HCT116 (cell line): ENCODE measurements around the gene AHCTF1. TPM values are rescaled to one million over a fixed set of nuclear protein-coding genes. Genes with fewer than 3 reads are reported as not detected.

Source experiments
- ATAC-seq: fragments of 200-7000 bp; cut with Tn5 transposase; 2 replicates; pipeline ENCODE4 v1.9.1; 2020; ENCODE audit warnings: mild to moderate bottlenecking, moderate library complexity
- BruUV-seq: library from RNA; stranded (reverse); fragments of 400-500 nt; replicated peaks from 2 replicates; lab custom pipeline; 2021; lab: Mats Ljungman, UMichigan
- CTCF ChIA-PET: fragments of 300-600 bp; sonication (Branson Sonifier 250); formaldehyde crosslinking; loops from one replicate; lab custom pipeline; 2021; ENCODE audit warnings: antibody characterized with exemption; lab: Charles Lee
- POLR2A ChIA-PET: fragments of 300-600, 350-600 bp; sonication (Branson Sonifier 250); formaldehyde crosslinking; loops from one replicate; lab custom pipeline; 2021; ENCODE audit warnings: antibody characterized with exemption; lab: Charles Lee
- RAD21 ChIA-PET, 2 experiments: fragments of 300-600 bp; sonication (Branson Sonifier 250); formaldehyde crosslinking; loops; one replicate each; lab custom pipeline; 2023; ENCODE audit warnings: low total read pairs in 2 of 2; ENCODE audit not compliant: uncharacterized antibody in 2 of 2, unreplicated experiment in 2 of 2, low non-redundant PET in 1 of 2; lab: Charles Lee
- DNase-seq: peaks from one replicate; pipeline ENCODE4 v3.0.0-alpha.2; 2010; ENCODE audit warnings: low read depth, low spot score
- H2AFZ ChIP-seq: fragments of 200-600 bp; shearing (Covaris generic), sonication (generic); 2 replicates; pipeline ENCODE4 v1.6.1; 2017; ENCODE audit warnings: low read depth, mixed run types, mixed read lengths, antibody characterized with exemption, low read length; ENCODE audit not compliant: poor library complexity, severe bottlenecking
- H3K27ac ChIP-seq: 2 replicates; pipeline ENCODE4 v1.5.1; 2012; ENCODE audit warnings: low read depth, low read length
- H3K27me3 ChIP-seq: fragments of 200-600 bp; sonication (generic); 2 replicates; pipeline ENCODE4 v1.6.1; 2016; ENCODE audit warnings: mixed run types, low read length, mixed read lengths; ENCODE audit not compliant: insufficient read depth
- H3K36me3 ChIP-seq, 2 experiments: fragments of 200-500 bp in 1 of 2; fragments of 200-600 bp in 1 of 2; sonication (Bioruptor generic) in 1 of 2; sonication (generic) in 1 of 2; 2 replicates each; pipeline versions ENCODE4 v1.5.1 to v1.6.1; 2014 to 2016; ENCODE audit warnings: low read length in 2 of 2, inconsistent platforms in 1 of 2, mixed read lengths in 1 of 2, mixed run types in 1 of 2; ENCODE audit not compliant: insufficient read depth in 2 of 2, control insufficient read depth in 1 of 2
- H3K4me1 ChIP-seq, 2 experiments: fragments of 200-600 bp in 1 of 2; sonication (generic) in 1 of 2; 2 replicates each; pipeline versions ENCODE4 v1.5.1 to v1.6.1; 2012 to 2017; ENCODE audit warnings: low read length in 2 of 2, inconsistent platforms in 1 of 2, mild to moderate bottlenecking in 1 of 2, mixed read lengths in 1 of 2, mixed run types in 1 of 2, moderate library complexity in 1 of 2; ENCODE audit not compliant: insufficient read depth in 2 of 2, control insufficient read depth in 1 of 2
- H3K4me2 ChIP-seq: fragments of 200-600 bp; sonication (generic); 2 replicates; pipeline ENCODE4 v1.6.1; 2017; ENCODE audit warnings: mixed run types, low read length, mixed read lengths
- H3K4me3 ChIP-seq, 2 experiments: fragments of 200-600 bp in 1 of 2; sonication (generic) in 1 of 2; replicated peaks in 1 of 2; 2 replicates each; pipeline ENCODE4 v1.5.1; 2011 to 2016; ENCODE audit warnings: low read length in 2 of 2, control low read depth in 1 of 2, low read depth in 1 of 2, mild to moderate bottlenecking in 1 of 2, mixed read lengths in 1 of 2, mixed run types in 1 of 2
- H3K79me2 ChIP-seq: fragments of 200-600 bp; sonication (generic); 2 replicates; pipeline ENCODE4 v1.6.1; 2017; ENCODE audit warnings: mild to moderate bottlenecking, mixed run types, low read length, moderate library complexity, mixed read lengths; ENCODE audit not compliant: insufficient read depth
- H3K9ac ChIP-seq: fragments of 200-600 bp; sonication (generic); 2 replicates; pipeline ENCODE4 v1.6.1; 2016; ENCODE audit warnings: low read length, mixed read lengths
- H3K9me2 ChIP-seq: fragments of 200-600 bp; sonication (generic), shearing (Covaris generic); 2 replicates; pipeline ENCODE4 v1.6.1; 2017; ENCODE audit warnings: mixed run types, mild to moderate bottlenecking, moderate library complexity; ENCODE audit not compliant: insufficient read depth
- H3K9me3 ChIP-seq, 2 experiments: fragments of 200-500 bp in 1 of 2; fragments of 200-600 bp in 1 of 2; sonication (Bioruptor generic) in 1 of 2; sonication (generic) in 1 of 2; 2 replicates each; pipeline ENCODE4 v1.6.1; 2014 to 2017; ENCODE audit warnings: low read length in 2 of 2, mixed read lengths in 2 of 2, inconsistent platforms in 1 of 2, low read depth in 1 of 2, mild to moderate bottlenecking in 1 of 2, mixed run types in 1 of 2, moderate library complexity in 1 of 2; ENCODE audit not compliant: control insufficient read depth in 1 of 2, insufficient read depth in 1 of 2
- H4K20me1 ChIP-seq: fragments of 200-600 bp; sonication (generic), shearing (Covaris generic); 2 replicates; pipeline ENCODE4 v1.6.1; 2017; ENCODE audit warnings: mixed run types, mild to moderate bottlenecking, moderate library complexity; ENCODE audit not compliant: insufficient read depth
- FOSL1 ChIP-seq: IDR thresholded peaks from 2 replicates; pipeline ENCODE4 v1.6.1; 2012; ENCODE audit warnings: low read depth
- SRF ChIP-seq: IDR thresholded peaks from 2 replicates; pipeline ENCODE4 v1.6.1; 2012; ENCODE audit warnings: low read depth
- YY1 ChIP-seq: IDR thresholded peaks from 2 replicates; pipeline ENCODE4 v1.6.1; 2011; ENCODE audit warnings: low read length, low read depth, moderate library complexity, mild to moderate bottlenecking; ENCODE audit not compliant: insufficient replicate concordance; ENCODE audit errors: extremely low read depth
- intact Hi-C: fragments of 100-400 bp; cut with micrococcal nuclease; formaldehyde crosslinking; loops from 2 replicates; pipeline ENCODE4 v1.10.0; 2022
- total RNA-seq: library from RNA; stranded (reverse); gene quantifications from one replicate; pipeline ENCODE4 v1.2.1, GENCODE V29; 2021; ENCODE audit not compliant: unreplicated experiment
- TF ChIP-seq, protein P1 (sequence below), 3 experiments: fragments of 200-600 bp in 1 of 3; sonication (generic) in 1 of 3; IDR thresholded peaks in 2 of 3; conservative IDR thresholded peaks in 1 of 3; 2 replicates each; pipeline ENCODE4 v1.5.1; 2012 to 2017; ENCODE audit warnings: low read depth in 2 of 3, low read length in 2 of 3, antibody characterized with exemption in 1 of 3, borderline replicate concordance in 1 of 3, control low read depth in 1 of 3, mild to moderate bottlenecking in 1 of 3, mixed read lengths in 1 of 3, mixed run types in 1 of 3, moderate library complexity in 1 of 3; ENCODE audit not compliant: insufficient read depth in 1 of 3
- TF ChIP-seq, protein P2 (sequence below): IDR thresholded peaks from 2 replicates; pipeline ENCODE4 v1.6.1; 2012

The AHCTF1 gene
- total RNA-seq, 1 experiment from 2014 or later, result 56.2 TPM

DNA sequence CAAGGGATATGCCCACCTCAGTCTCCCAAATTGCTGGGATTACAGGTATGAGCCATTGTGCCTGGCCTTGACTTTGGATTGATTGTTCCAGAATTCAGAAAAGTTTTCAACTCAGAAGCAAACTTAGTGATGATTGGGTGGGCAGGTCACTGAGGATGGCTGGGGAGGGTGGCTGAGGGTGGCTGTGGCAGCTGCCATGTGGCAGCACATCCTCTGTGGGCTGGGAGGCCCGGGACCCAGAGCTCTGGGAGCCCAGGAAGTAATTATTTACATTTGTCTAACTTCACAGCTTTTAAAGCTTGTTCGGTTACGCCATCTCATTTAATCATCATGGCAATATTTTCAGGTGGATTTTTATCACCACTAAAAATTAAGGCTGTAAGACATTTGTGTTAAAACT is 131.4 kb downstream of the AHCTF1 start:
- Histone ChIP-seq H4K20me1 (no peaks in the 10 kb centered on the region), H3K36me3 (no peaks in the 10 kb centered on the region), H3K9ac (no peak overlapping the region), H3K79me2 (no peaks in the 10 kb centered on the region), H2AFZ (no peak overlapping the region), H3K4me3 (no peak overlapping the region), H3K27ac (no peak overlapping the region), H3K9me2 (no peaks in the 10 kb centered on the region), H3K4me1 (no peaks in the 10 kb centered on the region), H3K27me3 (no peaks in the 10 kb centered on the region), H3K4me2 (no peak overlapping the region), H3K9me3 (no peaks in the 10 kb centered on the region)
- CTCF ChIA-PET, result no interaction called here
- no peak for DNase-seq
- RAD21 ChIA-PET, result no interaction called here
- TF ChIP-seq, protein P1, sequence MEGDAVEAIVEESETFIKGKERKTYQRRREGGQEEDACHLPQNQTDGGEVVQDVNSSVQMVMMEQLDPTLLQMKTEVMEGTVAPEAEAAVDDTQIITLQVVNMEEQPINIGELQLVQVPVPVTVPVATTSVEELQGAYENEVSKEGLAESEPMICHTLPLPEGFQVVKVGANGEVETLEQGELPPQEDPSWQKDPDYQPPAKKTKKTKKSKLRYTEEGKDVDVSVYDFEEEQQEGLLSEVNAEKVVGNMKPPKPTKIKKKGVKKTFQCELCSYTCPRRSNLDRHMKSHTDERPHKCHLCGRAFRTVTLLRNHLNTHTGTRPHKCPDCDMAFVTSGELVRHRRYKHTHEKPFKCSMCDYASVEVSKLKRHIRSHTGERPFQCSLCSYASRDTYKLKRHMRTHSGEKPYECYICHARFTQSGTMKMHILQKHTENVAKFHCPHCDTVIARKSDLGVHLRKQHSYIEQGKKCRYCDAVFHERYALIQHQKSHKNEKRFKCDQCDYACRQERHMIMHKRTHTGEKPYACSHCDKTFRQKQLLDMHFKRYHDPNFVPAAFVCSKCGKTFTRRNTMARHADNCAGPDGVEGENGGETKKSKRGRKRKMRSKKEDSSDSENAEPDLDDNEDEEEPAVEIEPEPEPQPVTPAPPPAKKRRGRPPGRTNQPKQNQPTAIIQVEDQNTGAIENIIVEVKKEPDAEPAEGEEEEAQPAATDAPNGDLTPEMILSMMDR (IDR thresholded peaks at IDR 0.05 in 2 of 3, conservative IDR thresholded peaks at IDR 0.05 in 1 of 3; ENCODE audit: borderline replicate concordance in 1 of 3, insufficient read depth in 1 of 3, low read depth in 2 of 3, low read length in 2 of 3), result no peak
- TF ChIP-seq FOSL1 (no peak), YY1 (no peak), SRF (no peak)
- TF ChIP-seq, protein P2, sequence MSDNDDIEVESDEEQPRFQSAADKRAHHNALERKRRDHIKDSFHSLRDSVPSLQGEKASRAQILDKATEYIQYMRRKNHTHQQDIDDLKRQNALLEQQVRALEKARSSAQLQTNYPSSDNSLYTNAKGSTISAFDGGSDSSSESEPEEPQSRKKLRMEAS, result no peak
- POLR2A ChIA-PET, result no interaction called here
- no peak for ATAC-seq
- intact Hi-C loops, result loop anchor here (10.0 kb wide), 1 partner anchor 274 kb away; the partner anchor contains the start of gene ZNF670
- BruUV-seq, result no TSS peak
